Loucy (cell line): ENCODE results near the gene PPP1R12B.

Source experiments
- CTCF ChIP-seq: fragments of 200-600 bp; sonication (generic); conservative IDR thresholded peaks from 2 replicates; pipeline ENCODE4 v1.5.1; 2014; ENCODE audit warnings: mild to moderate bottlenecking, antibody characterized with exemption, low read length
- EZH2phosphoT487 ChIP-seq: fragments of 200-600 bp; IDR thresholded peaks from 2 replicates; pipeline ENCODE4 v1.6.1; 2018; ENCODE audit warnings: antibody characterized with exemption, mild to moderate bottlenecking, moderate library complexity, borderline replicate concordance

GRCh38 chr1:202571719-202572339 is 223.3 kb downstream of the PPP1R12B start:
- TF ChIP-seq CTCF (peak; percentile 97), EZH2phosphoT487 (no peak)
